Lower leg skin (tissue), 3 donors: ENCODE results near the gene TMEM163.

Source experiments
- POLR2A ChIP-seq, 2 donors: fragments of 450-650 bp; IDR thresholded peaks; one replicate each; pipeline ENCODE4 v1.6.1; 2016 to 2017; ENCODE audit warnings: antibody characterized with exemption in 2 of 2, mild to moderate bottlenecking in 1 of 2, moderate library complexity in 1 of 2
- TF ChIP-seq, protein P1 (sequence below), 3 donors: fragments of 450-650 bp; IDR thresholded peaks; one replicate each; pipeline ENCODE4 v1.5.1; 2016; ENCODE audit warnings: antibody characterized with exemption in 3 of 3, mild to moderate bottlenecking in 3 of 3, moderate library complexity in 2 of 3

DNA sequence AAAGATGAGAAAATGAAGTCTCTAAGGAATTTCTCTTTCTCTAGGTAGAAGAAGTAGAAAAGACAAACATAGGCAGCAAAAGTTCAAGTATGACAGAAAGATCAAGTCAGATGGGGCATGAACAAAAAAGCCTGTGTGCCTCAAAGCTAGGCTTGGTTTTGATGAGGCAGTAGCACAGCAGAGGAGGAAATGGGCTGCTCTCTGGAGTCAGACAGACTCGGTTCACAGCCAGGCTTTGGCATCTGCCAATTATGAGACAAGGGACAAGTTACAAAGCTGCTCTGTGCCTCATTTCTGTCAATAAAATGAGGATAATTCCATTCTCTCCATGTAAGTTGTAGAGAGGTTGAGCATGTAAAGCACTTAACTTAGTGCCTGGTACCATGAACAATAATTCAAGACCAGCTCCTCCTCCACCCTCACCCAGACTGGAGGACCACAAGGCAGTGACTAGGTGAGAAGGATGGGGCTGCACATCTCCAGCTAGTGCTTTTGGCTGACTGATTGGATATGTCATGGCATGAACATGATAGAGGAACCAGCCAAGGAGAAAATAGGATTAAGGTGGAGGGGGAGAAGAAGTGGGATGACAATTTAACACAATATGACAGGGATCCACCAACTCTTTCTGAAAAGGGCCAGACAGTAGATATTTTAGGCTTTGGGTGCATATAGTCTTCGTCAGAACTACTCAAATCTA lies 84.6 kb downstream of the TMEM163 start:
- TF ChIP-seq, protein P1, sequence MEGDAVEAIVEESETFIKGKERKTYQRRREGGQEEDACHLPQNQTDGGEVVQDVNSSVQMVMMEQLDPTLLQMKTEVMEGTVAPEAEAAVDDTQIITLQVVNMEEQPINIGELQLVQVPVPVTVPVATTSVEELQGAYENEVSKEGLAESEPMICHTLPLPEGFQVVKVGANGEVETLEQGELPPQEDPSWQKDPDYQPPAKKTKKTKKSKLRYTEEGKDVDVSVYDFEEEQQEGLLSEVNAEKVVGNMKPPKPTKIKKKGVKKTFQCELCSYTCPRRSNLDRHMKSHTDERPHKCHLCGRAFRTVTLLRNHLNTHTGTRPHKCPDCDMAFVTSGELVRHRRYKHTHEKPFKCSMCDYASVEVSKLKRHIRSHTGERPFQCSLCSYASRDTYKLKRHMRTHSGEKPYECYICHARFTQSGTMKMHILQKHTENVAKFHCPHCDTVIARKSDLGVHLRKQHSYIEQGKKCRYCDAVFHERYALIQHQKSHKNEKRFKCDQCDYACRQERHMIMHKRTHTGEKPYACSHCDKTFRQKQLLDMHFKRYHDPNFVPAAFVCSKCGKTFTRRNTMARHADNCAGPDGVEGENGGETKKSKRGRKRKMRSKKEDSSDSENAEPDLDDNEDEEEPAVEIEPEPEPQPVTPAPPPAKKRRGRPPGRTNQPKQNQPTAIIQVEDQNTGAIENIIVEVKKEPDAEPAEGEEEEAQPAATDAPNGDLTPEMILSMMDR (IDR thresholded peaks at IDR 0.05): no peak
- no peak for TF ChIP-seq POLR2A (IDR thresholded peaks at IDR 0.05)
